ENCODE measurements around the gene JRKL. TPM values are rescaled to one million over a fixed set of nuclear protein-coding genes. Genes with fewer than 3 reads are reported as not detected.

JRKL gene
- total RNA-seq, 1 experiment from 2014 or later: 16.6 TPM

DNA sequence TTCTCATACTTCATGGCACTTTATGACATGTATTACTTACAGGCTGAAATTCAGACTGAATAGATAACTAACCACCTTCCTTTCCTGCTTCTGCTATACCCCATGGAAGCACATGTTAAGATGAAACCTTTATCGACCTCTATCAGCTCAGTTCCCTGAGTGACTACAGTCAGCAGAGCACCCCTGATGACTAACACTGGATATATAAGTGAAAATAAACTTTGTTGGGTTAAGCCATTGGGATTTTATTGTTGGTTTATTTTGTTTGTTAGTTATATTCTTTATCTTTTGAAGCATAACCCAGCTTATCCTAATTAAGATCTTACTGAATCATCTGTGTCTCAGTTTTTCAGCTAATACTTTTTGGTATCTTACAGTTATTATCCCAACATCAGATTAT is 23.8 kb upstream of the JRKL start:
- Mint-ChIP-seq H3K4me3 (ENCODE audit: unreplicated experiment) (no peak overlapping the region), H3K9me3 (ENCODE audit: unreplicated experiment) (no peaks in the 10 kb centered on the region), H3K36me3 (ENCODE audit: insufficient read depth, unreplicated experiment) (peaks cover 5% of the 10 kb centered on the region), H3K27ac (ENCODE audit: unreplicated experiment) (no peak overlapping the region), H3K27me3 (ENCODE audit: insufficient read depth, unreplicated experiment) (no peaks in the 10 kb centered on the region), H3K4me1 (ENCODE audit: low read depth, unreplicated experiment) (no peaks in the 10 kb centered on the region)
- POLR2A ChIA-PET: interaction anchor here (1.4 kb wide), 1 partner anchor 23 kb away, joined by 3 read pairs; the partner anchor contains the start of gene CCDC82
- TF ChIP-seq, protein P1, sequence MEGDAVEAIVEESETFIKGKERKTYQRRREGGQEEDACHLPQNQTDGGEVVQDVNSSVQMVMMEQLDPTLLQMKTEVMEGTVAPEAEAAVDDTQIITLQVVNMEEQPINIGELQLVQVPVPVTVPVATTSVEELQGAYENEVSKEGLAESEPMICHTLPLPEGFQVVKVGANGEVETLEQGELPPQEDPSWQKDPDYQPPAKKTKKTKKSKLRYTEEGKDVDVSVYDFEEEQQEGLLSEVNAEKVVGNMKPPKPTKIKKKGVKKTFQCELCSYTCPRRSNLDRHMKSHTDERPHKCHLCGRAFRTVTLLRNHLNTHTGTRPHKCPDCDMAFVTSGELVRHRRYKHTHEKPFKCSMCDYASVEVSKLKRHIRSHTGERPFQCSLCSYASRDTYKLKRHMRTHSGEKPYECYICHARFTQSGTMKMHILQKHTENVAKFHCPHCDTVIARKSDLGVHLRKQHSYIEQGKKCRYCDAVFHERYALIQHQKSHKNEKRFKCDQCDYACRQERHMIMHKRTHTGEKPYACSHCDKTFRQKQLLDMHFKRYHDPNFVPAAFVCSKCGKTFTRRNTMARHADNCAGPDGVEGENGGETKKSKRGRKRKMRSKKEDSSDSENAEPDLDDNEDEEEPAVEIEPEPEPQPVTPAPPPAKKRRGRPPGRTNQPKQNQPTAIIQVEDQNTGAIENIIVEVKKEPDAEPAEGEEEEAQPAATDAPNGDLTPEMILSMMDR (IDR thresholded peaks at IDR 0.05; ENCODE audit: insufficient read depth in 1 of 2, low read depth in 1 of 2, low read length in 1 of 2, severe bottlenecking in 1 of 2, unreplicated experiment in 1 of 2): no peak
- H3K4me1 ChIP-seq: no peaks in the 10 kb centered on the region
- no peak for DNase-seq
- no TSS peak for BruUV-seq (replicated peaks)
- CTCF ChIA-PET: interaction anchor here (1.0 kb wide), 3 partner anchors 23 to 517 kb away, joined by 3 to 5 read pairs (median 5); partner anchors contain the start of gene MAML2
- intact Hi-C loops (cut with micrococcal nuclease; ENCODE audit: unreplicated experiment): no loop called here
- no peaks in the 10 kb centered on the region for H3K27me3 ChIP-seq (replicated peaks; ENCODE audit: control insufficient read depth, insufficient read depth, low read length)
- H3K4me3 ChIP-seq (ENCODE audit: low read depth, low read length): no peak overlapping the region
- H3K36me3 ChIP-seq (ENCODE audit: control insufficient read depth, insufficient read depth, low read length): peaks cover 2% of the 10 kb centered on the region
- H3K9me3 ChIP-seq: no peaks in the 10 kb centered on the region

DNA sequence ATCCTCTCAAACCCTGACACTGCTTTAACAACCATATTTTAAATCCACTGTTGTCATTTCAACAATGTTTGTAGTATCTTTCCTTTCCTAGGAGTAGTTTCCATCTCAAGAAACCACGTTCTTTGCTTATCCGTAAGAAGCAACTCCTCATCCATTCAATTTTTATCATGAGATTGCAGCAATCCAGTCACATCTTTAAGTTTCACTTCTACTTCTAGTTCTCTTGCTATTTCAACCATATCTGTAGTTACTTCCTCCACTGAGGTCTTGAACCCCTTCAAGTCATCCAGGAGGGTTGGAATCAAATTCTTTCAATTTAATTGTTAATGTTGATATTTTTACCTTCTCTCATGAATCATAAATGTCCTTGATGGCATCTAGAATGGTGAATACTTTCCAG is 22.5 kb upstream of the JRKL start:
- POLR2A ChIA-PET: no interaction called here
- TF ChIP-seq, protein P1 (IDR thresholded peaks at IDR 0.05; ENCODE audit: insufficient read depth in 1 of 2, low read depth in 1 of 2, low read length in 1 of 2, severe bottlenecking in 1 of 2, unreplicated experiment in 1 of 2): no peak
- peaks cover 5% of the 10 kb centered on the region for H3K36me3 Mint-ChIP-seq (ENCODE audit: insufficient read depth, unreplicated experiment)
- no peaks in the 10 kb centered on the region for H3K4me1 ChIP-seq
- no peak for DNase-seq
- H3K4me3 ChIP-seq (ENCODE audit: low read depth, low read length): no peak overlapping the region
- no peak overlapping the region for H3K4me3 Mint-ChIP-seq (ENCODE audit: unreplicated experiment)
- peaks cover 2% of the 10 kb centered on the region for H3K36me3 ChIP-seq (ENCODE audit: control insufficient read depth, insufficient read depth, low read length)
- H3K27me3 ChIP-seq (replicated peaks; ENCODE audit: control insufficient read depth, insufficient read depth, low read length): no peaks in the 10 kb centered on the region
- H3K4me1 Mint-ChIP-seq (ENCODE audit: low read depth, unreplicated experiment): no peaks in the 10 kb centered on the region
- CTCF ChIA-PET: no interaction called here
- intact Hi-C loops (cut with micrococcal nuclease; ENCODE audit: unreplicated experiment): no loop called here
- no peak overlapping the region for H3K27ac Mint-ChIP-seq (ENCODE audit: unreplicated experiment)
- no TSS peak for BruUV-seq (replicated peaks)
- no peaks in the 10 kb centered on the region for H3K27me3 Mint-ChIP-seq (ENCODE audit: insufficient read depth, unreplicated experiment)
- no peaks in the 10 kb centered on the region for H3K9me3 Mint-ChIP-seq (ENCODE audit: unreplicated experiment)
- no peaks in the 10 kb centered on the region for H3K9me3 ChIP-seq

DNA sequence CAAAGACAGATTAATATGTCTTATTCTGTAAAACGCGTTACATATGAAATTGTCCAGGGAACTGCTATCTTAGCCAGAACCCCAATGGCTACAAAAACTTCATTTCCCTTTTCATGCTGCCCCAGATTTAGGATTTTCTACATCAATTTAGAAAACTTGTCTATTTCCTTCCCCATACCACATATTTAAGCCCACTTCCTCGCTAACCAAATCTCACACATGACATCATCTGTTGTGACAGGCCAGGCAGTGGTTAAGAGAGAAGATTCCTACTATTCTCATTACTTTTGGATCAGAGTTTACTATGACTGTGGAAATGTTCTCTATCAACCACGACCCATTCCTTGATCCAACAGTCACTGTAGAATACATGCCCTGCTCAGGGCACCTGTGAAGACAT is 16.0 kb upstream of the JRKL start:
- intact Hi-C loops (cut with micrococcal nuclease; ENCODE audit: unreplicated experiment): no loop called here
- CTCF ChIA-PET: no interaction called here
- no peaks in the 10 kb centered on the region for H3K36me3 ChIP-seq (ENCODE audit: control insufficient read depth, insufficient read depth, low read length)
- H3K27me3 Mint-ChIP-seq (ENCODE audit: insufficient read depth, unreplicated experiment): no peaks in the 10 kb centered on the region
- no peaks in the 10 kb centered on the region for H3K4me1 Mint-ChIP-seq (ENCODE audit: low read depth, unreplicated experiment)
- H3K36me3 Mint-ChIP-seq (ENCODE audit: insufficient read depth, unreplicated experiment): peaks cover 9% of the 10 kb centered on the region
- H3K4me1 ChIP-seq: no peaks in the 10 kb centered on the region
- H3K4me3 Mint-ChIP-seq (ENCODE audit: unreplicated experiment): no peak overlapping the region
- no peak overlapping the region for H3K4me3 ChIP-seq (ENCODE audit: low read depth, low read length)
- no peaks in the 10 kb centered on the region for H3K27me3 ChIP-seq (replicated peaks; ENCODE audit: control insufficient read depth, insufficient read depth, low read length)
- POLR2A ChIA-PET: no interaction called here
- H3K9me3 Mint-ChIP-seq (ENCODE audit: unreplicated experiment): no peaks in the 10 kb centered on the region
- TF ChIP-seq, protein P1 (IDR thresholded peaks at IDR 0.05; ENCODE audit: insufficient read depth in 1 of 2, low read depth in 1 of 2, low read length in 1 of 2, severe bottlenecking in 1 of 2, unreplicated experiment in 1 of 2): no peak
- DNase-seq: no peak
- BruUV-seq (replicated peaks): no TSS peak
- no peaks in the 10 kb centered on the region for H3K9me3 ChIP-seq
- no peak overlapping the region for H3K27ac Mint-ChIP-seq (ENCODE audit: unreplicated experiment)
